Central memory CD8-positive, alpha-beta T cell (primary cell): ENCODE results near the gene CUX1.

ENCODE experiments used
- ATAC-seq: fragments of 150-1000 bp; cut with Tn5 transposase; replicated peaks from 2 replicates; pipeline ENCODE4 v1.10.0; 2022; ENCODE audit warnings: mild to moderate bottlenecking, moderate FRiP score, moderate number of reproducible peaks; ENCODE audit not compliant: poor library complexity, severe bottlenecking; ENCODE audit errors: extremely low read depth
- DNase-seq, 2 donors: peaks; one replicate each; pipeline ENCODE4 v3.0.0; 2021; ENCODE audit warnings: low spot score in 2 of 2
- H3K27ac Mint-ChIP-seq: one replicate; pipeline ENCODE4 v1.8.0; 2022; ENCODE audit warnings: low read depth, mild to moderate bottlenecking, moderate library complexity, mixed read lengths
- H3K27me3 Mint-ChIP-seq: one replicate; pipeline ENCODE4 v1.8.0; 2022; ENCODE audit warnings: mixed read lengths
- H3K36me3 Mint-ChIP-seq: one replicate; pipeline ENCODE4 v1.8.0; 2022; ENCODE audit warnings: mild to moderate bottlenecking, moderate library complexity, mixed read lengths; ENCODE audit not compliant: insufficient read depth
- H3K4me1 Mint-ChIP-seq: one replicate; pipeline ENCODE4 v1.8.0; 2022; ENCODE audit warnings: mixed read lengths
- H3K4me3 Mint-ChIP-seq: one replicate; pipeline ENCODE4 v1.8.0; 2022; ENCODE audit warnings: mild to moderate bottlenecking, moderate library complexity, mixed read lengths
- H3K9me3 Mint-ChIP-seq: one replicate; pipeline ENCODE4 v1.8.0; 2022; ENCODE audit warnings: mixed read lengths

Gene CUX1

GRCh38 chr7:102272917-102273748, 455.7 kb downstream of the CUX1 start:
- Mint-ChIP-seq H3K9me3 (no peaks in the 10 kb centered on the region), H3K4me3 (no peak overlapping the region), H3K27ac (no peak overlapping the region), H3K36me3 (peaks cover 4% of the 10 kb centered on the region), H3K27me3 (no peaks in the 10 kb centered on the region), H3K4me1 (peaks cover 4% of the 10 kb centered on the region)
- no peak for ATAC-seq
- DNase-seq, result no peak

DNA sequence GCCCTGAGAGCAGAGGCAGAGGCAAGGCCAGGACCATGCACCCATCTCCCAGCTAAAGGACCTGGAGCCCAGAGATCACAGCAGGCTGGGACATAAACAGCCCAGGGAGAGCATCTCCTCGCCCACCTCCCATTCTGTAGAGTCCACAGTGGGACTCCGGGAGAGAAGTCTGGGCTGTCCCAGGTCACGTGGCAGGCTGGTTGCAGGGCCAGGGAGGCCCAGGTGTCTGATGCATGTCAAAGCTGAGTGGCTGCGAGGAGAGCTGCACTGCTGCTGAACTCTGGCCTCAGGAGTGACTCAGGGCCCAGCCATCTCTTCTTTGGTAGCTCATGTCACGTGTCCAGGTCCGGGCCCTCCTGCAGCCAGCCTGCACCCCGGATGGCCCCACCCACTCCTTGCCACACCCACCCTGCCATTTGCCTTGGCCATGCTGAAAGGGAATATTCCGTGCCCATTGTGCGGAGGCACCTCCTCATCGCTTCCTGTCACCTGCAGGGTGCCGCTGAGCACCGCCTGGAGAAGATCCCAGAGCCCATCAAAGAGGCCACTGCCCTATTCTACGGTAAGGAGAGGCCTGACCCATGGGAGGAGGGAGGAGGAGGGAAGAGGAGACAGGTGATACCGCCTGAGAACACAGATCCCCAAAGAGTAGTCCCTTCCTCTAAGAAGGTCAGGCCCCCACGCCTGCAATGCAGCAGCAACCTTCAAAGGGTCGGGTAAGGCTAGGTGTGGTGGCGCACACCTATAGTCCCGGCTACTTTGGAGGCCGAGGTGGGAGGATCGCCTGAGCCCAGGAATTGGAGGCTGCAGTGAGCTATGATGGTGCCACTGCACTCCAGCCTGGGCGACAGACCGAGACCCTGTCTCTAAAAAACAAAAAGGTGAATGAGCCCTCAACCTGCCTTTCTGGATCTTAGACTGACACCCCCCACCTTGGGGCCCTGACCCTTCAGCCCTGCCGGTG, 456.6 kb downstream of the CUX1 start:
- Mint-ChIP-seq H3K9me3 (no peaks in the 10 kb centered on the region), H3K4me3 (no peak overlapping the region), H3K27me3 (no peaks in the 10 kb centered on the region), H3K27ac (no peak overlapping the region), H3K4me1 (no peaks in the 10 kb centered on the region), H3K36me3 (peaks cover 4% of the 10 kb centered on the region)
- ATAC-seq (no peak), DNase-seq (no peak)

DNA sequence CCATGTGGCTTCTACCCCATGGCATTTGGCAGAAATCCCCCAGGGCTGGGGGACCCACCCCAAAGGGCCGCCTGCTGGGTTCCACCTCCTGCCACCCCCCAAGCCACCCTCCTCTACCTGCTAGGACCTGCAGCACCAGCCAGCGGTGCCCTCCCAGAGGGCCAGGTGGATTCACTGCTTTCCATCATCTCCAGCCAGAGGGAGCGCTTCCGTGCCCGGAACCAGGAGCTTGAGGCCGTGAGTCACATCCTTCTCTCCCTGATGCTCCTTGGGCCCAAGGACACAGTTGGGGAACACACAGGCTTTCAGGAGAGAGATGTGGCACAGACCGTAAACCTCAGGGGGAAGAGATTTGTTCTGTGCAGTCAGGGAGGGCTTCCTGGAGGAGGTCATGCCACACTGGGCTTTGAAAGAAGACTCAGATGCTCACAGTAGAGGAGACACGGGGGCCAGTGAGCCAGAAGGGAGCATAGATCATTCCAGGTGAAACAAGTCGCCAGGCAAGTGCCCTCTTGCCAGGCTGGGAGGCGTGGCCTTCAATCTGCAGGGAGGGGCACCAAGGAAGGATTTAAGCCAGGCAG, 457.8 kb downstream of the CUX1 start:
- Mint-ChIP-seq H3K4me1 (no peaks in the 10 kb centered on the region), H3K27me3 (no peaks in the 10 kb centered on the region), H3K9me3 (no peaks in the 10 kb centered on the region), H3K4me3 (no peak overlapping the region), H3K27ac (no peak overlapping the region), H3K36me3 (peaks cover 4% of the 10 kb centered on the region)
- DNase-seq, result no peak
- ATAC-seq, result no peak

DNA sequence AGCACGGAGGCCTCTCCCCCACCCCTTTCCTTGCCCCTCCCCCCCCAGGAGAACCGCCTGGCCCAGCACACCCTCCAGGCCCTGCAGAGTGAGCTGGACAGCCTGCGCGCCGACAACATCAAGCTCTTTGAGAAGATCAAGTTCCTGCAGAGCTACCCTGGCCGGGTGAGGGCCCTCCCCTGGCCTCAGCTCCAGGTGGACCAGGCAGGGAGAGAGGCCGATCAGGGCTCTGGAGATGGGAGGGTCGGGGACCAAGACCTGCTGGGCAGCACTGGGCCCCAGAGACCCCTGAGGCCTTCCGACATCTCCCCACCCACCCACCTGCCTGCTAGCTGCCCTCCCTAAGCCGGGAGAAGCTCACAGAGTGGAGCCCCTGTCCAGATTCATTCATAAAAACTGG, 460.5 kb downstream of the CUX1 start:
- no peaks in the 10 kb centered on the region for H3K9me3 Mint-ChIP-seq
- no peak for DNase-seq
- peaks cover under 1% of the 10 kb centered on the region for H3K36me3 Mint-ChIP-seq
- no peaks in the 10 kb centered on the region for H3K4me1 Mint-ChIP-seq
- H3K27ac Mint-ChIP-seq, result no peak overlapping the region
- no peak overlapping the region for H3K4me3 Mint-ChIP-seq
- H3K27me3 Mint-ChIP-seq, result no peaks in the 10 kb centered on the region
- no peak for ATAC-seq

GRCh38 chr7:102279537-102280400, 462.3 kb downstream of the CUX1 start:
- ATAC-seq, result peak; percentile 77
- peaks cover 4% of the 10 kb centered on the region for H3K4me1 Mint-ChIP-seq
- H3K4me3 Mint-ChIP-seq, result no peak overlapping the region
- peak overlapping the region; percentile 13 for H3K27ac Mint-ChIP-seq
- no peaks in the 10 kb centered on the region for H3K9me3 Mint-ChIP-seq
- H3K36me3 Mint-ChIP-seq, result peaks cover 4% of the 10 kb centered on the region
- H3K27me3 Mint-ChIP-seq, result no peaks in the 10 kb centered on the region
- peak in 1 of 2 donors; percentile 28 for DNase-seq

GRCh38 chr7:102280521-102280920, 463.1 kb downstream of the CUX1 start:
- Mint-ChIP-seq H3K27ac (no peak overlapping the region), H3K4me1 (peaks cover 12% of the 10 kb centered on the region), H3K4me3 (no peak overlapping the region), H3K27me3 (no peaks in the 10 kb centered on the region), H3K9me3 (no peaks in the 10 kb centered on the region), H3K36me3 (peaks cover 6% of the 10 kb centered on the region)
- DNase-seq (no peak), ATAC-seq (no peak)

DNA sequence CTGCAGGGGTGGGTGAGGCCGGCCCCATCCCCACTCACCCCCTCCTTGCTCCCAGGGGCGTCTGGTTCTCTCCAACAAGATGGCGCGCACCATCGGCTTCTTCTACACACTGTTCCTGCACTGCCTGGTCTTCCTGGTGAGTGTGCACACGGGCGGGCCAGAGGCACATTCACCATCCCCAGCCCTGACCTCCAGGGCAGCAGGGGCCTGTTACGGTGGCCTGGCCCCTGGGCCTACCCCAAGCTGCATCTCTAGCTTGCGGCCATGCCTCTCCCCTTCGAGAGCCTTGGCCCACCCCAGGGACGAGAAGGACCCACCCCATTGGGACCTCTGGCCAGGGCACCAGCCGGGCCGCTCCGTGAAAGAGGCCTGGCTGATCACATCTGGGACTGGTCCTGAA, 464.4 kb downstream of the CUX1 start:
- no peaks in the 10 kb centered on the region for H3K27me3 Mint-ChIP-seq
- no peak overlapping the region for H3K4me3 Mint-ChIP-seq
- DNase-seq, result no peak
- no peak for ATAC-seq
- no peaks in the 10 kb centered on the region for H3K9me3 Mint-ChIP-seq
- H3K4me1 Mint-ChIP-seq, result peaks cover 15% of the 10 kb centered on the region
- no peak overlapping the region for H3K27ac Mint-ChIP-seq
- peaks cover 6% of the 10 kb centered on the region for H3K36me3 Mint-ChIP-seq

- H3K27me3 Mint-ChIP-seq, result no peaks in the 10 kb centered on the region
- H3K4me3 Mint-ChIP-seq, result no peak overlapping the region
- H3K36me3 Mint-ChIP-seq, result peaks cover 6% of the 10 kb centered on the region
- H3K9me3 Mint-ChIP-seq, result no peaks in the 10 kb centered on the region
- DNase-seq, result no peak
- H3K4me1 Mint-ChIP-seq, result peaks cover 15% of the 10 kb centered on the region
- no peak for ATAC-seq
- H3K27ac Mint-ChIP-seq, result no peak overlapping the region
Observed at GRCh38 chr7:102282465-102283362, 465.3 kb downstream of the CUX1 start.

GRCh38 chr7:102283477-102284189, 466.2 kb downstream of the CUX1 start:
- no peak for DNase-seq
- Mint-ChIP-seq H3K4me1 (peaks cover 15% of the 10 kb centered on the region), H3K36me3 (peaks cover 6% of the 10 kb centered on the region), H3K4me3 (peak overlapping the region; percentile 80), H3K27me3 (no peaks in the 10 kb centered on the region), H3K27ac (no peak overlapping the region), H3K9me3 (no peaks in the 10 kb centered on the region)
- ATAC-seq, result no peak

GRCh38 chr7:102284399-102284798, 467.0 kb downstream of the CUX1 start:
- H3K4me1 Mint-ChIP-seq, result peaks cover 20% of the 10 kb centered on the region

More at GRCh38 chr7:102284399-102284798, 467.0 kb downstream of the CUX1 start:
- H3K9me3 Mint-ChIP-seq, result no peaks in the 10 kb centered on the region
- DNase-seq, result peak in 1 of 2 donors; percentile 22
- ATAC-seq, result peak; percentile 17
- no peaks in the 10 kb centered on the region for H3K27me3 Mint-ChIP-seq
- peaks cover 8% of the 10 kb centered on the region for H3K36me3 Mint-ChIP-seq
- H3K27ac Mint-ChIP-seq, result peak overlapping the region; percentile 52
- H3K4me3 Mint-ChIP-seq, result peak overlapping the region; percentile 80
